Kidney (tissue), 14 donors: ENCODE results near the gene ZFPM1. TPM values are rescaled to one million over a fixed set of nuclear protein-coding genes. Genes with fewer than 3 reads are reported as not detected.

Source experiments
- DNase-seq, 5 donors: peaks; one replicate each; pipeline ENCODE4 v3.0.0-alpha.2; 2013 to 2020
- FAIRE-seq: peaks from 2 replicates; lab custom pipeline; 2012; peaks lifted over from hg19 to GRCh38; lab: Jason Lieb, UNC
- H3K27ac ChIP-seq, 2 donors: one replicate each; pipeline ENCODE4 v1.7.0; 2013; ENCODE audit warnings: low read depth in 2 of 2, low read length in 2 of 2, inconsistent platforms in 1 of 2
- H3K27me3 ChIP-seq: one replicate; pipeline ENCODE4 v1.7.1; 2013; ENCODE audit warnings: low read length, inconsistent platforms; ENCODE audit not compliant: control insufficient read depth, insufficient read depth
- H3K36me3 ChIP-seq, 3 donors: one replicate each; pipeline versions ENCODE4 v1.7.0 to v1.7.1; 2013; ENCODE audit warnings: low read length in 3 of 3, control low read depth in 1 of 3, inconsistent platforms in 1 of 3; ENCODE audit not compliant: insufficient read depth in 3 of 3, control insufficient read depth in 2 of 3
- H3K4me1 ChIP-seq, 3 donors: one replicate each; pipeline versions ENCODE4 v1.7.0 to v1.7.1; 2013; ENCODE audit warnings: low read length in 3 of 3, inconsistent platforms in 1 of 3, low read depth in 1 of 3; ENCODE audit not compliant: control insufficient read depth in 2 of 3, insufficient read depth in 2 of 3
- H3K4me3 ChIP-seq, 3 donors: one replicate each; pipeline versions ENCODE4 v1.7.0 to v1.8.1; 2013; ENCODE audit warnings: low read length in 3 of 3, control low read depth in 1 of 3, inconsistent platforms in 1 of 3
- H3K9ac ChIP-seq, 3 donors: one replicate each; pipeline versions ENCODE4 v1.7.0 to v1.7.1; 2013; ENCODE audit warnings: low read length in 3 of 3, control low read depth in 1 of 3, inconsistent platforms in 1 of 3
- H3K9me3 ChIP-seq, 3 donors: one replicate each; pipeline versions ENCODE4 v1.7.0 to v1.7.1; 2013; ENCODE audit warnings: low read length in 3 of 3, control low read depth in 1 of 3, inconsistent platforms in 1 of 3; ENCODE audit not compliant: control insufficient read depth in 2 of 3, insufficient read depth in 1 of 3
- CTCF ChIP-seq: IDR thresholded peaks from 3 replicates; pipeline ENCODE4 v1.5.1; 2012; ENCODE audit warnings: mild to moderate bottlenecking, moderate library complexity, borderline replicate concordance; ENCODE audit not compliant: insufficient read depth; ENCODE audit errors: extremely low read depth
- intact Hi-C: fragments of 100-400 bp; cut with DNase I; formaldehyde crosslinking; loops from one replicate; pipeline ENCODE4 v1.11.1; 2022
- polyA plus RNA-seq: library from polyadenylated mRNA; stranded (reverse); fragments of 350-450 nt; fragmentation: Illumina TruSeq; extraction: RNeasy Lipid Tissue Mini Kit (QIAGEN cat#74804); gene quantifications from one replicate; pipeline ENCODE4 v1.2.3, GENCODE V29; 2014; ENCODE audit warnings: low read depth, low replicate concordance; ENCODE audit not compliant: insufficient read depth
- total RNA-seq: library from RNA; stranded (reverse); fragmentation: NEBNext Ultra II Directional; extraction: Animal tissue kit (Norgen Biotek cat#: 25700); gene quantifications from one replicate; pipeline ENCODE4 v1.2.1, GENCODE V29; 2021
- donor health status: control.
- donor health status: control.
- donor health status: control.
- donor health status: control.
- donor health status: control.
- donor health status: DM: yes; HTN: yes; CAD: no.
- donor health status: Normal renal cell carcinoma (clear cell type).

ZFPM1 gene
- total and polyA plus RNA-seq, 2 donors from 2014 or later = 1.9 to 9.2 TPM

- no peak for TF ChIP-seq CTCF
- Histone ChIP-seq H3K4me3 (no peak overlapping the region), H3K27me3 (no peaks in the 10 kb centered on the region), H3K9me3 (no peaks in the 10 kb centered on the region), H3K9ac (no peak overlapping the region), H3K36me3 (no peaks in the 10 kb centered on the region), H3K4me1 (no peaks in the 10 kb centered on the region), H3K27ac (no peak overlapping the region)
- no peak for DNase-seq
- intact Hi-C loops = loop anchor here (10.0 kb wide), 1 partner anchor 241 kb away; no protein-coding TSS in a partner anchor
- no peak for FAIRE-seq
Measured at GRCh38 chr16:88435437-88436355, 17.4 kb upstream of the ZFPM1 start.

- intact Hi-C loops = loop anchor here (10.0 kb wide), 1 partner anchor 242 kb away; no protein-coding TSS in a partner anchor
- FAIRE-seq (no peak), DNase-seq (no peak)
- Histone ChIP-seq H3K27ac (no peak overlapping the region), H3K27me3 (no peaks in the 10 kb centered on the region), H3K4me1 (no peaks in the 10 kb centered on the region), H3K4me3 (no peak overlapping the region), H3K9ac (no peak overlapping the region), H3K36me3 (no peaks in the 10 kb centered on the region), H3K9me3 (no peaks in the 10 kb centered on the region)
- TF ChIP-seq CTCF = no peak
Measured at GRCh38 chr16:88436796-88437195, 16.3 kb upstream of the ZFPM1 start.

GRCh38 chr16:88437367-88437964 lies 15.6 kb upstream of the ZFPM1 start:
- peak in 4 of 5 donors; percentile 48 to 82 (median 70) for DNase-seq
- Histone ChIP-seq H3K4me3 (no peak overlapping the region), H3K27me3 (no peaks in the 10 kb centered on the region), H3K4me1 (no peaks in the 10 kb centered on the region), H3K27ac (no peak overlapping the region), H3K9ac (no peak overlapping the region), H3K36me3 (no peaks in the 10 kb centered on the region), H3K9me3 (no peaks in the 10 kb centered on the region)
- TF ChIP-seq CTCF = peak; percentile 90
- intact Hi-C loops = loop anchor here (10.0 kb wide), 1 partner anchor 243 kb away; no protein-coding TSS in a partner anchor
- FAIRE-seq = no peak
